GM21619 (cell line): ENCODE results near the gene DEGS2.

Experiments
- ATAC-seq: cut with Tn5 transposase; IDR thresholded peaks from one replicate; pipeline ENCODE4 v1.9.1; 2021; ENCODE audit not compliant: unreplicated experiment

The DEGS2 gene

GRCh38 chr14:100098171-100098570 lies 61.3 kb downstream of the DEGS2 start:
- no peak for ATAC-seq

- ATAC-seq = no peak
Measured at GRCh38 chr14:100096656-100097055, 62.8 kb downstream of the DEGS2 start.
